NT2/D1 (cell line): ENCODE measurements around the gene AGAP1.

Experiments used
- SUZ12 ChIP-seq: IDR thresholded peaks from 2 replicates; pipeline ENCODE4 v1.6.1; 2011; ENCODE audit not compliant: insufficient read length, insufficient read depth; ENCODE audit errors: extremely low read depth
- YY1 ChIP-seq: IDR thresholded peaks from 2 replicates; pipeline ENCODE4 v1.6.1; 2011; ENCODE audit not compliant: insufficient read length, insufficient read depth
- ZNF274 ChIP-seq: IDR thresholded peaks from 2 replicates; pipeline ENCODE4 v1.6.1; 2011; ENCODE audit warnings: mild to moderate bottlenecking, low read depth, low read length

GRCh38 chr2:235582081-235582686 is 88.3 kb downstream of the AGAP1 start:
- TF ChIP-seq YY1 (no peak), ZNF274 (no peak), SUZ12 (no peak)
